PC-3 (cell line): Measurements from ENCODE around the gene DOK3. TPM values are rescaled to one million over a fixed set of nuclear protein-coding genes. Genes with fewer than 3 reads are reported as not detected.

Experiments
- ATAC-seq: fragments of 200-7000 bp; cut with Tn5 transposase; 2 replicates; pipeline ENCODE4 v1.9.1; 2020; ENCODE audit warnings: mild to moderate bottlenecking, moderate library complexity
- BruUV-seq: library from RNA; stranded (reverse); fragments of 400-500 nt; replicated peaks from 2 replicates; lab custom pipeline; 2021; lab: Mats Ljungman, UMichigan
- CTCF ChIA-PET: fragments of 300-600 bp; sonication (Branson Sonifier 250); formaldehyde crosslinking; loops from one replicate; lab custom pipeline; 2022; ENCODE audit warnings: antibody characterized with exemption; lab: Charles Lee
- POLR2A ChIA-PET: fragments of 300-600 bp; sonication (Branson Sonifier 250); formaldehyde crosslinking; loops from one replicate; lab custom pipeline; 2022; ENCODE audit warnings: antibody characterized with exemption; ENCODE audit not compliant: unreplicated experiment; lab: Charles Lee
- DNase-seq: peaks from one replicate; pipeline ENCODE4 v3.0.0-alpha.2; 2015
- H2AFZ ChIP-seq: fragments of 300-600 bp; sonication (generic); 2 replicates; pipeline ENCODE4 v1.6.0; 2016; ENCODE audit warnings: antibody characterized with exemption, low read length
- H3F3A ChIP-seq: fragments of 300-600 bp; sonication (generic); one replicate; pipeline ENCODE4 v1.6.0; 2017; ENCODE audit warnings: antibody characterized with exemption, low read length, control low read depth, mild to moderate bottlenecking; ENCODE audit not compliant: unreplicated experiment
- H3K27ac ChIP-seq: fragments of 300-600 bp; sonication (generic); 2 replicates; pipeline ENCODE4 v1.5.1; 2016; ENCODE audit warnings: mild to moderate bottlenecking, low read length
- H3K27me3 ChIP-seq: fragments of 300-600 bp; sonication (generic); 2 replicates; pipeline ENCODE4 v1.6.1; 2016; ENCODE audit warnings: low read length, mixed read lengths
- H3K36me3 ChIP-seq: fragments of 300-600 bp; sonication (generic); 2 replicates; pipeline ENCODE4 v1.6.1; 2016; ENCODE audit warnings: low read depth, mixed run types, low read length, mixed read lengths
- H3K4me1 ChIP-seq: fragments of 300-600 bp; sonication (generic); 2 replicates; pipeline ENCODE4 v1.5.1; 2016; ENCODE audit warnings: low read length; ENCODE audit not compliant: insufficient read depth
- H3K4me2 ChIP-seq: fragments of 300-600 bp; sonication (generic); 2 replicates; pipeline ENCODE4 v1.6.0; 2016; ENCODE audit warnings: low read length
- H3K4me3 ChIP-seq: fragments of 300-600 bp; sonication (generic); 2 replicates; pipeline ENCODE4 v1.5.1; 2016; ENCODE audit warnings: mild to moderate bottlenecking, low read length, mixed read lengths
- H3K79me2 ChIP-seq: fragments of 300-600 bp; sonication (generic); 2 replicates; pipeline ENCODE4 v1.6.1; 2017; ENCODE audit warnings: low read length, mixed read lengths
- H3K9ac ChIP-seq: fragments of 300-600 bp; sonication (generic); 2 replicates; pipeline ENCODE4 v1.6.0; 2016; ENCODE audit warnings: mild to moderate bottlenecking, low read length
- H3K9me2 ChIP-seq: fragments of 300-600 bp; sonication (generic); replicated peaks from 2 replicates; pipeline ENCODE4 v1.6.1; 2016; ENCODE audit warnings: mixed run types, low read length, mixed read lengths
- H3K9me3 ChIP-seq: fragments of 300-600 bp; sonication (generic); 2 replicates; pipeline ENCODE4 v1.6.1; 2016; ENCODE audit warnings: low read length, mixed read lengths
- H4K20me1 ChIP-seq: fragments of 300-600 bp; sonication (generic); 2 replicates; pipeline ENCODE4 v1.6.1; 2016; ENCODE audit warnings: low read length, mixed read lengths
- CTCF ChIP-seq: fragments of 300-600 bp; sonication (generic); conservative IDR thresholded peaks from 2 replicates; pipeline ENCODE4 v1.5.1; 2017; ENCODE audit warnings: antibody characterized with exemption, low read depth, mild to moderate bottlenecking, low read length
- EZH2 ChIP-seq: fragments of 300-600 bp; sonication (generic); IDR thresholded peaks from one replicate; pipeline ENCODE4 v1.6.1; 2017; ENCODE audit warnings: antibody characterized with exemption, mild to moderate bottlenecking, low read length; ENCODE audit not compliant: unreplicated experiment
- EZH2phosphoT487 ChIP-seq: fragments of 300-600 bp; sonication (generic); IDR thresholded peaks from 2 replicates; pipeline ENCODE4 v1.6.1; 2018; ENCODE audit warnings: mild to moderate bottlenecking, antibody characterized with exemption, low read length, borderline replicate concordance
- intact Hi-C: fragments of 100-400 bp; cut with micrococcal nuclease; formaldehyde crosslinking; loops from 2 replicates; pipeline ENCODE4 v1.9.0; 2023
- total RNA-seq: library from RNA; depleted of rRNA; stranded (reverse); fragments of >200 nt; gene quantifications from 2 replicates; pipeline ENCODE4 v1.2.3, GENCODE V29; 2014

DOK3 gene
- total RNA-seq, 1 experiment from 2014 or later: 6.2 TPM

DNA sequence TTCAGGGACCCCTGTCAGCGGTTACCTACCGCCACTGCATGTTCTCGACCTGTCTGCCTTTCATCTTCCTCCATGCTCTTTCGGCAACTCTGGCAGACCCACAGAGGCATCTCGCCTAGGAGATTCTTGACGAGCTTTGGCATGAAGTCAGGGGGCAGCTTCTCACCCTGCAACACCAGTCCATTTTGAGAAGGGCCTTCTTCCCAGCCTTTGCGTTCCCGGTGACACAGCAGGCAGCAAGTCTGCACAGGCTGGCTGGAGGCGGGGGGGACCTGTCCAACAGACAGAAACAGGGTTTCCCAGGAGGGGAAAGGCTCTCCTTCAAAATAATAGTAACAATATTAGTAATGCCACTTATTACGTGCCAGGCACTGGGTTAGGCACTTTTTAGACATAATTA, 29.2 kb upstream of the DOK3 start:
- ATAC-seq (no peak), DNase-seq (no peak)
- peaks cover 32% of the 10 kb centered on the region for H3K36me3 ChIP-seq
- H4K20me1 ChIP-seq: 0 out of 2 replicates have a peak, but pooled peaks cover 3% of the 10 kb centered on the region
- ChIA-PET CTCF (no interaction called here), POLR2A (no interaction called here)
- TF ChIP-seq CTCF (no peak), EZH2phosphoT487 (no peak), EZH2 (no peak)
- no peak overlapping the region; the same call in 1 of the 2 replicates for H3K27ac ChIP-seq
- H3K4me3 ChIP-seq: no peak overlapping the region
- no peaks in the 10 kb centered on the region for H3K9me3 ChIP-seq
- H3K9me2 ChIP-seq: no peaks in the 10 kb centered on the region
- no peak overlapping the region for H3K9ac ChIP-seq
- H3K4me1 ChIP-seq: peaks cover 12% of the 10 kb centered on the region
- H3K4me2 ChIP-seq: no peak overlapping the region
- peaks cover 4% of the 10 kb centered on the region for H3F3A ChIP-seq
- intact Hi-C loops: no loop called here
- peaks cover 37% of the 10 kb centered on the region for H3K79me2 ChIP-seq
- BruUV-seq: no TSS peak
- no peaks in the 10 kb centered on the region for H3K27me3 ChIP-seq
- no peak overlapping the region for H2AFZ ChIP-seq

- no TSS peak for BruUV-seq
- Histone ChIP-seq H3K27ac (peak overlapping the region; percentile 75), H3K36me3 (peaks cover 34% of the 10 kb centered on the region), H3F3A (peaks cover 4% of the 10 kb centered on the region), H3K9ac (peak overlapping the region; percentile 37; the same call in 1 of the 2 replicates), H3K27me3 (no peaks in the 10 kb centered on the region), H3K79me2 (peaks cover 25% of the 10 kb centered on the region), H4K20me1 (0 out of 2 replicates have a peak, but pooled peaks cover 3% of the 10 kb centered on the region), H3K4me3 (no peak overlapping the region), H3K9me3 (no peaks in the 10 kb centered on the region), H2AFZ (no peak overlapping the region), H3K4me1 (peaks cover 12% of the 10 kb centered on the region), H3K4me2 (peak overlapping the region; percentile 30; the same call in 1 of the 2 replicates), H3K9me2 (no peaks in the 10 kb centered on the region)
- intact Hi-C loops: no loop called here
- ChIA-PET POLR2A (interaction anchor here (0.6 to 1.1 kb wide), 4 partner anchors 9 to 401 kb away, joined by 3 to 6 read pairs (median 4); no protein-coding TSS in a partner anchor), CTCF (interaction anchor here (0.6 to 1.2 kb wide), 3 partner anchors 9 to 40 kb away, joined by 3 to 7 read pairs (median 5); partner anchors contain the start of gene PDLIM7)
- TF ChIP-seq EZH2phosphoT487: no peak
- TF ChIP-seq CTCF: no peak
- ATAC-seq: peak; percentile 97
- peak; percentile 51 for DNase-seq
Measured at GRCh38 chr5:177537389-177538361, 28.0 kb upstream of the DOK3 start.
